Measurements from ENCODE around the gene ADAM22. TPM values are rescaled to one million over a fixed set of nuclear protein-coding genes. Genes with fewer than 3 reads are reported as not detected.

Gene ADAM22
- polyA plus RNA-seq, 1 of the 3 experiments (the other 2 are of a cell fraction), result 3.0 TPM

DNA sequence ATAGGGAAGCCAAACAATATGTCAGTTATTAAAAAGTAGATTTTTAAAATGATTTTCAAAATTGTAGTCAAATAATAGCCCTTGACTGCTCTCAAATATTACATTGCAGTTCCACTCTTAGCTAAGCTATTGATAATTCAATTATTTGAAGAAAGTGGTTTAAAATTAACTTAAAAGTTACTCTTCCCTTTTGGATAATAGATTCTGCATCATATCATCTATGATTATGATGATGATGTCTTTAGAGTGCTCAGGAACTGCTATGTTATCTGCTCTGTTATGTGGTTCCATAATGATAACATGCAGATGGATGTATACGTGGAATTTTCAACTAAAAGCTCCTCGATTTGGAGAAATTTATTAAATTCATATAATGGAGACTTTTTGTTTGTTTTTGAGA lies 110.0 kb downstream of the ADAM22 start (continued):
- TF ChIP-seq, protein P1, sequence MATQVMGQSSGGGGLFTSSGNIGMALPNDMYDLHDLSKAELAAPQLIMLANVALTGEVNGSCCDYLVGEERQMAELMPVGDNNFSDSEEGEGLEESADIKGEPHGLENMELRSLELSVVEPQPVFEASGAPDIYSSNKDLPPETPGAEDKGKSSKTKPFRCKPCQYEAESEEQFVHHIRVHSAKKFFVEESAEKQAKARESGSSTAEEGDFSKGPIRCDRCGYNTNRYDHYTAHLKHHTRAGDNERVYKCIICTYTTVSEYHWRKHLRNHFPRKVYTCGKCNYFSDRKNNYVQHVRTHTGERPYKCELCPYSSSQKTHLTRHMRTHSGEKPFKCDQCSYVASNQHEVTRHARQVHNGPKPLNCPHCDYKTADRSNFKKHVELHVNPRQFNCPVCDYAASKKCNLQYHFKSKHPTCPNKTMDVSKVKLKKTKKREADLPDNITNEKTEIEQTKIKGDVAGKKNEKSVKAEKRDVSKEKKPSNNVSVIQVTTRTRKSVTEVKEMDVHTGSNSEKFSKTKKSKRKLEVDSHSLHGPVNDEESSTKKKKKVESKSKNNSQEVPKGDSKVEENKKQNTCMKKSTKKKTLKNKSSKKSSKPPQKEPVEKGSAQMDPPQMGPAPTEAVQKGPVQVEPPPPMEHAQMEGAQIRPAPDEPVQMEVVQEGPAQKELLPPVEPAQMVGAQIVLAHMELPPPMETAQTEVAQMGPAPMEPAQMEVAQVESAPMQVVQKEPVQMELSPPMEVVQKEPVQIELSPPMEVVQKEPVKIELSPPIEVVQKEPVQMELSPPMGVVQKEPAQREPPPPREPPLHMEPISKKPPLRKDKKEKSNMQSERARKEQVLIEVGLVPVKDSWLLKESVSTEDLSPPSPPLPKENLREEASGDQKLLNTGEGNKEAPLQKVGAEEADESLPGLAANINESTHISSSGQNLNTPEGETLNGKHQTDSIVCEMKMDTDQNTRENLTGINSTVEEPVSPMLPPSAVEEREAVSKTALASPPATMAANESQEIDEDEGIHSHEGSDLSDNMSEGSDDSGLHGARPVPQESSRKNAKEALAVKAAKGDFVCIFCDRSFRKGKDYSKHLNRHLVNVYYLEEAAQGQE (IDR thresholded peaks at IDR 0.05; ENCODE audit: low read depth, low read length), result no peak

GRCh38 chr7:88046839-88047573 lies 113.0 kb downstream of the ADAM22 start:
- Histone ChIP-seq H3K36me3 (replicated peaks in 1 of 2; ENCODE audit: control insufficient read depth in 1 of 2, insufficient read depth in 2 of 2, low read length in 1 of 2) (no peaks in the 10 kb centered on the region), H3K27me3 (ENCODE audit: insufficient read depth) (no peaks in the 10 kb centered on the region), H3K27ac (ENCODE audit: low read depth in 2 of 2, low read length in 1 of 2) (peak overlapping the region in 1 of 2 experiments; percentile 77; a peak in 2 of 4 replicates), H2AFZ (ENCODE audit: low read depth) (no peak overlapping the region), H3K9ac (no peak overlapping the region), H4K20me1 (ENCODE audit: insufficient read depth) (no peaks in the 10 kb centered on the region), H3K4me2 (no peak overlapping the region), H3K4me3 (ENCODE audit: low read depth in 2 of 2, low read length in 1 of 2) (no peak overlapping the region), H3K9me2 (no peaks in the 10 kb centered on the region), H3K4me1 (ENCODE audit: control insufficient read depth in 1 of 2, insufficient read depth in 2 of 2, low read depth in 1 of 2, low read length in 1 of 2) (peaks cover 0 to 29% of the 10 kb centered on the region in 2 experiments; a peak in 2 of 4 replicates), H3F3A (replicated peaks; ENCODE audit: insufficient read depth) (no peaks in the 10 kb centered on the region), H3K9me3 (no peaks in the 10 kb centered on the region), H3K79me2 (ENCODE audit: insufficient read depth) (no peaks in the 10 kb centered on the region)
- ChIA-PET CTCF (interaction anchor here (0.6 to 1.5 kb wide), 4 partner anchors 42 to 134 kb away, joined by 3 to 4 read pairs (median 4); no protein-coding TSS in a partner anchor), POLR2A (interaction anchor here (0.5 kb wide), 1 partner anchor 27 kb away, joined by 4 read pairs; no protein-coding TSS in a partner anchor)
- 65% methylated on average over 1 of the region's 1 CpG for WGBS (ENCODE audit: low lambda C conversion rate)
- TF ChIP-seq FOXM1 (IDR thresholded peaks at IDR 0.05; ENCODE audit: low read depth) (no peak), RCOR1 (IDR thresholded peaks at IDR 0.05; ENCODE audit: low read length) (no peak), EZH2phosphoT487 (IDR thresholded peaks at IDR 0.05; ENCODE audit: borderline replicate concordance, low read depth) (no peak), YY1 (IDR thresholded peaks at IDR 0.05; ENCODE audit: low read depth) (no peak), MXI1 (IDR thresholded peaks at IDR 0.05; ENCODE audit: low read depth, low read length) (no peak)
- no peak for DNase-seq

- H3K79me2 ChIP-seq (ENCODE audit: insufficient read depth), result no peaks in the 10 kb centered on the region
- DNase-seq, result no peak
- no peaks in the 10 kb centered on the region for H3K9me3 ChIP-seq
- no peaks in the 10 kb centered on the region for H3K36me3 ChIP-seq (replicated peaks in 1 of 2; ENCODE audit: control insufficient read depth in 1 of 2, insufficient read depth in 2 of 2, low read length in 1 of 2)
- POLR2A ChIA-PET, result interaction anchor here (0.7 kb wide), 2 partner anchors 90 to 131 kb away, joined by 3 read pairs; no protein-coding TSS in a partner anchor
- H3K9me2 ChIP-seq, result no peaks in the 10 kb centered on the region
- H3K4me3 ChIP-seq (ENCODE audit: low read depth in 2 of 2, low read length in 1 of 2), result no peak overlapping the region
- no peak overlapping the region for H3K4me2 ChIP-seq
- H3K27ac ChIP-seq (ENCODE audit: low read depth in 2 of 2, low read length in 1 of 2), result no peak overlapping the region
- no peaks in the 10 kb centered on the region for H3K27me3 ChIP-seq (ENCODE audit: insufficient read depth)
- no peak overlapping the region for H2AFZ ChIP-seq (ENCODE audit: low read depth)
- no peaks in the 10 kb centered on the region for H4K20me1 ChIP-seq (ENCODE audit: insufficient read depth)
- no peaks in the 10 kb centered on the region for H3K4me1 ChIP-seq (ENCODE audit: control insufficient read depth in 1 of 2, insufficient read depth in 2 of 2, low read depth in 1 of 2, low read length in 1 of 2)
- CTCF ChIA-PET, result interaction anchor here (0.6 to 1.3 kb wide), 4 partner anchors 15 to 186 kb away, joined by 3 to 4 read pairs (median 3); no protein-coding TSS in a partner anchor
- TF ChIP-seq, protein P2, sequence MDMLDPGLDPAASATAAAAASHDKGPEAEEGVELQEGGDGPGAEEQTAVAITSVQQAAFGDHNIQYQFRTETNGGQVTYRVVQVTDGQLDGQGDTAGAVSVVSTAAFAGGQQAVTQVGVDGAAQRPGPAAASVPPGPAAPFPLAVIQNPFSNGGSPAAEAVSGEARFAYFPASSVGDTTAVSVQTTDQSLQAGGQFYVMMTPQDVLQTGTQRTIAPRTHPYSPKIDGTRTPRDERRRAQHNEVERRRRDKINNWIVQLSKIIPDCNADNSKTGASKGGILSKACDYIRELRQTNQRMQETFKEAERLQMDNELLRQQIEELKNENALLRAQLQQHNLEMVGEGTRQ (IDR thresholded peaks at IDR 0.05; ENCODE audit: borderline replicate concordance, low read depth, low read length), result no peak
- no peak for TF ChIP-seq SMC3 (IDR thresholded peaks at IDR 0.05; ENCODE audit: low read depth, low read length)
- H3K9ac ChIP-seq, result no peak overlapping the region
- 89% methylated on average over 1 of the region's 1 CpG for WGBS (ENCODE audit: low lambda C conversion rate)
- no peaks in the 10 kb centered on the region for H3F3A ChIP-seq (replicated peaks; ENCODE audit: insufficient read depth)
These were observed 123.6 kb downstream of the ADAM22 start for GRCh38 chr7:88057655-88058054.

All from SK-N-SH (cell line).